GM20000 (cell line): ENCODE results near the gene BLTP2.
A peak's percentile ranks its signal among the peaks of the same experiment; 100 is the strongest.

ENCODE experiments used
- DNase-seq: peaks from one replicate; pipeline ENCODE4 v3.0.0; 2012; ENCODE audit warnings: low spot score
- CTCF ChIP-seq: IDR thresholded peaks from 2 replicates; pipeline ENCODE4 v1.5.1; 2012; ENCODE audit warnings: mild to moderate bottlenecking, control low read depth; ENCODE audit errors: extremely low read depth, missing control alignments

BLTP2 gene

GRCh38 chr17:28646039-28646754, 1.2 kb upstream of the BLTP2 start:
- DNase-seq = no peak
- no peak for TF ChIP-seq CTCF

GRCh38 chr17:28645576-28645939, 600 bp upstream of the BLTP2 start:
- no peak for DNase-seq
- no peak for TF ChIP-seq CTCF

- DNase-seq = peak; percentile 65
Measured at GRCh38 chr17:28643983-28644786, 773 bp downstream of the BLTP2 start.

GRCh38 chr17:28641579-28641978, 3.4 kb downstream of the BLTP2 start:
- no peak for DNase-seq

More at GRCh38 chr17:28643983-28644786, 773 bp downstream of the BLTP2 start:
- peak; percentile 5 for TF ChIP-seq CTCF

GRCh38 chr17:28635506-28635905, 9.5 kb downstream of the BLTP2 start:
- no peak for TF ChIP-seq CTCF
- no peak for DNase-seq

More at GRCh38 chr17:28641579-28641978, 3.4 kb downstream of the BLTP2 start:
- no peak for TF ChIP-seq CTCF

- no peak for DNase-seq
- TF ChIP-seq CTCF = no peak
Measured at GRCh38 chr17:28634206-28634865, 10.6 kb downstream of the BLTP2 start.

- no peak for TF ChIP-seq CTCF
- DNase-seq = no peak
Measured at GRCh38 chr17:28626818-28627217, 18.1 kb downstream of the BLTP2 start.
